ENCODE data around the gene TOMM34.

The TOMM34 gene

GRCh38 chr20:44966030-44966961, 6.1 kb upstream of the TOMM34 start, which contains the start of gene STK4:
Gene STK4, plus strand, starts transcription at chr20:44966512. Its CDS starts 57 bp downstream, at chr20:44966569.
- ChIA-PET CTCF (interaction anchor here (0.9 to 3.1 kb wide), 14 partner anchors 9 to 326 kb away, joined by 3 to 30 read pairs (median 4); no protein-coding TSS in a partner anchor), POLR2A (no interaction called here)
- peak within 1 kb of the TSS; percentile 96 for H3K4me3 ChIP-seq (ENCODE audit: low read depth, low read length)
- TF ChIP-seq CTCF (IDR thresholded peaks at IDR 0.05; ENCODE audit: insufficient read depth, low read length, missing control alignments): peak; percentile 71
- DNase-seq (ENCODE audit: low read depth, low spot score): no peak

- DNase-seq (ENCODE audit: low read depth, low spot score): no peak
- ChIA-PET POLR2A (no interaction called here), CTCF (interaction anchor here (0.9 to 3.1 kb wide), 14 partner anchors 9 to 327 kb away, joined by 3 to 30 read pairs (median 4); no protein-coding TSS in a partner anchor)
- peak overlapping the region; percentile 96 for H3K4me3 ChIP-seq (ENCODE audit: low read depth, low read length)
- TF ChIP-seq CTCF (IDR thresholded peaks at IDR 0.05; ENCODE audit: insufficient read depth, low read length, missing control alignments): no peak
These were observed 5.4 kb upstream of the TOMM34 start for GRCh38 chr20:44965651-44966029.

- no peak overlapping the region for H3K4me3 ChIP-seq (ENCODE audit: low read depth, low read length)
- CTCF ChIA-PET: interaction anchor here (2.1 to 2.2 kb wide), 2 partner anchors 80 to 133 kb away, joined by 6 to 15 read pairs; no protein-coding TSS in a partner anchor
- no peak for TF ChIP-seq CTCF (IDR thresholded peaks at IDR 0.05; ENCODE audit: insufficient read depth, low read length, missing control alignments)
- POLR2A ChIA-PET: no interaction called here
- no peak for DNase-seq (ENCODE audit: low read depth, low spot score)
These were observed 3.4 kb upstream of the TOMM34 start for GRCh38 chr20:44963325-44964215.

GRCh38 chr20:44962483-44962882, 2.3 kb upstream of the TOMM34 start:
- H3K4me3 ChIP-seq (ENCODE audit: low read depth, low read length): no peak overlapping the region
- CTCF ChIA-PET: no interaction called here
- DNase-seq (ENCODE audit: low read depth, low spot score): no peak
- TF ChIP-seq CTCF (IDR thresholded peaks at IDR 0.05; ENCODE audit: insufficient read depth, low read length, missing control alignments): no peak
- POLR2A ChIA-PET: no interaction called here

GRCh38 chr20:44961870-44962267, 1.7 kb upstream of the TOMM34 start:
- no peak for DNase-seq (ENCODE audit: low read depth, low spot score)
- TF ChIP-seq CTCF (IDR thresholded peaks at IDR 0.05; ENCODE audit: insufficient read depth, low read length, missing control alignments): no peak
- ChIA-PET CTCF (interaction anchor here (2.5 kb wide), 1 partner anchor 329 kb away, joined by 7 read pairs; no protein-coding TSS in a partner anchor), POLR2A (no interaction called here)
- H3K4me3 ChIP-seq (ENCODE audit: low read depth, low read length): no peak overlapping the region
